ENCODE measurements around the gene CXCL8.

Gene CXCL8

DNA sequence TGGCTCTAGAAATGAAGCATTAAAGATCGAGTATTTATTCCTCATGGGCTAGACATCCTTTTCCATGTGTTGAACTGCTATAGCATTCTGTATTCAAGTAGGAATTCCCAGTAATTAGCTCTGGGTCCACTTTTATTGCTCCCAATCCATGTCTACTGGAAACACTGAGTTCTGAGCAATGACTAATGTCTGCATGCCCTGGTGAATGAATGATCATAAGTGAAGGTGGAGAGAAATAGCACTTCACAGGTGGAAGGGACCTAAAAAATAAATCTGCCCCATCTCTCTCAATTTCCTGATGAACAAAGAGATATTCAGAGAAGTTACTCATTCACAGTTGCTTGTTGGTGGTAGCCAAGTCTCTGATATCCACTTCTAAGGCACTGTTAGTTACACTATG lies 34.6 kb upstream of the CXCL8 start:
- Histone ChIP-seq H3K4me2 (ENCODE audit: insufficient read depth, low read length, poor library complexity, severe bottlenecking) (no peak overlapping the region), H4K8ac (ENCODE audit: low read depth, low read length) (no peak overlapping the region), H3K36me3 (replicated peaks in 1 of 2; ENCODE audit: control insufficient read depth in 2 of 2, insufficient read depth in 2 of 2, low read length in 2 of 2) (no peaks in the 10 kb centered on the region), H2BK5ac (ENCODE audit: low read length) (no peak overlapping the region), H3K9me3 (replicated peaks in 1 of 2; ENCODE audit: control insufficient read depth in 2 of 2, insufficient read depth in 1 of 2, low read depth in 1 of 2, low read length in 2 of 2) (no peaks in the 10 kb centered on the region), H3K14ac (ENCODE audit: low read length) (no peak overlapping the region), H2BK12ac (ENCODE audit: low read length) (no peak overlapping the region), H3K27me3 (ENCODE audit: control insufficient read depth in 3 of 3, insufficient read depth in 3 of 3, low read depth in 1 of 3, low read length in 3 of 3) (no peaks in the 10 kb centered on the region), H3K27ac (replicated peaks; ENCODE audit: low read length) (no peak overlapping the region), H3K4me1 (ENCODE audit: control insufficient read depth in 2 of 2, insufficient read depth in 1 of 2, low read depth in 1 of 2, low read length in 2 of 2) (peaks cover 0 to 10% of the 10 kb centered on the region in 2 donors), H2BK120ac (ENCODE audit: low read depth, low read length) (no peak overlapping the region), H3K79me1 (ENCODE audit: low read depth, low read length) (no peaks in the 10 kb centered on the region), H4K91ac (ENCODE audit: low read depth, low read length, poor library complexity) (no peak overlapping the region), H3K4me3 (ENCODE audit: low read length in 2 of 2) (no peak overlapping the region), H3K9ac (ENCODE audit: low read depth, low read length, poor library complexity) (no peak overlapping the region), H3K4ac (ENCODE audit: low read length) (no peak overlapping the region), H2AK5ac (ENCODE audit: low read depth, low read length) (no peak overlapping the region), H2BK15ac (ENCODE audit: low read length) (no peak overlapping the region), H3K18ac (ENCODE audit: low read length) (no peak overlapping the region), H2AFZ (ENCODE audit: low read length) (no peak overlapping the region), H3K23ac (ENCODE audit: low read depth, low read length, poor library complexity) (no peak overlapping the region)
- no peak for DNase-seq (ENCODE audit: low spot score)
- WGBS, 2 donors (ENCODE audit: extremely low coverage in 2 of 2, insufficient read length in 2 of 2, insufficient replicate concordance in 1 of 2): no CpG with 5 or more reads among the region's 1 CpG

DNA sequence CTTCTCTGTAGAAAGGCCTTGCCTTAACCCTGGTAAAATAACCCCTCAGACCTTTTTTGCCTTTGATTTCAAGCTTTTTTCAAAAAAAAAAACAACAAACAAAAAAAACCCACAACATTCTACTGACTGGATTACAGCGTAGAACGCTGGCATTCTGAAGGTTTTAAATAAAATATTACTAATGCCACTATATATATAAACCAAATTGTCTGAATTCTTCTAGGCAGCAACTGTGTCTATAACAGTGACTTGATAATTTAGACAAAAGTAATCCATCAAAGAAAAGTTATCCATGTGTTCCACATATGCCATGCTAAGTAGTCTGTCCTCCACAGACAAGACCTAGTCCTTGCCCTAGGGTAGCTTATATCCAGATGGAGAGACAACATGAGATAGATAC lies 33.6 kb upstream of the CXCL8 start:
- Histone ChIP-seq H3K79me1 (ENCODE audit: low read depth, low read length) (no peaks in the 10 kb centered on the region), H4K8ac (ENCODE audit: low read depth, low read length) (no peak overlapping the region), H2AK5ac (ENCODE audit: low read depth, low read length) (no peak overlapping the region), H3K27ac (replicated peaks; ENCODE audit: low read length) (no peak overlapping the region), H3K18ac (ENCODE audit: low read length) (no peak overlapping the region), H3K4me3 (ENCODE audit: low read length in 2 of 2) (no peak overlapping the region), H2BK15ac (ENCODE audit: low read length) (no peak overlapping the region), H3K9ac (ENCODE audit: low read depth, low read length, poor library complexity) (no peak overlapping the region), H3K27me3 (ENCODE audit: control insufficient read depth in 3 of 3, insufficient read depth in 3 of 3, low read depth in 1 of 3, low read length in 3 of 3) (no peaks in the 10 kb centered on the region), H3K23ac (ENCODE audit: low read depth, low read length, poor library complexity) (no peak overlapping the region), H3K4me1 (ENCODE audit: control insufficient read depth in 2 of 2, insufficient read depth in 1 of 2, low read depth in 1 of 2, low read length in 2 of 2) (peaks cover 0 to 10% of the 10 kb centered on the region in 2 donors), H3K14ac (ENCODE audit: low read length) (no peak overlapping the region), H2BK12ac (ENCODE audit: low read length) (no peak overlapping the region), H2BK5ac (ENCODE audit: low read length) (no peak overlapping the region), H4K91ac (ENCODE audit: low read depth, low read length, poor library complexity) (no peak overlapping the region), H3K36me3 (replicated peaks in 1 of 2; ENCODE audit: control insufficient read depth in 2 of 2, insufficient read depth in 2 of 2, low read length in 2 of 2) (no peaks in the 10 kb centered on the region), H2AFZ (ENCODE audit: low read length) (no peak overlapping the region), H2BK120ac (ENCODE audit: low read depth, low read length) (no peak overlapping the region), H3K4ac (ENCODE audit: low read length) (no peak overlapping the region), H3K9me3 (replicated peaks in 1 of 2; ENCODE audit: control insufficient read depth in 2 of 2, insufficient read depth in 1 of 2, low read depth in 1 of 2, low read length in 2 of 2) (no peaks in the 10 kb centered on the region), H3K4me2 (ENCODE audit: insufficient read depth, low read length, poor library complexity, severe bottlenecking) (no peak overlapping the region)
- no peak for DNase-seq (ENCODE audit: low spot score)
- no CpG with 5 or more reads among the region's 2 CpGs for WGBS, 2 donors (ENCODE audit: extremely low coverage in 2 of 2, insufficient read length in 2 of 2, insufficient replicate concordance in 1 of 2)

DNA sequence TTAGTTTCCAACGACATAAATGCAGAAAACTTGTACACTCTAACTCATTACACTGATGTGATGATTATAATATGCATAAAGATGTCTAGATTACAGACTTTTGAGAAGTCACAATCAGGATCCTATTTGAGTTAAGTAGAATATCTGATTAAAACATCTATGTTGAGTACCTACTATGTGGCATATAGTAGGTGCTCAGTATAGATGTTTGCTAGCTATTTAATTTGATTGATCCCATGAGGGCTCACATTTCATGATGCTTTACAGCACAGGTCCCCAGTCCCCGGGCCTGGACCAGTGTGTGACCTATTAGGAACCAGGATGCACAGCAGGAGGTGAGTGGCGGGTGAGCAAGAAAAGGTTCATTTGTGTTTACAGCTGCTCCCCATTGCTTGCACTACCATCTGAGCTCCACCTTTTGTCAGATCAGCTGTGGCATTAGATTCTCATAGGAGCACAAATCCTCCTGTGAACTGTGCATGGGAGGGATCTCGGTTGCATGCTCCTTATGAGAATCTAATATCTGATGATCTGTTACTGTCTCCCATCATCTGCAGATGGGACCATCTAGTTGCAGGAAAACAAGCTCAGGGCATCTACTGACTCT lies 33.0 kb upstream of the CXCL8 start:
- no peak overlapping the region for H2BK12ac ChIP-seq (ENCODE audit: low read length)
- no peak overlapping the region for H3K4me2 ChIP-seq (ENCODE audit: insufficient read depth, low read length, poor library complexity, severe bottlenecking)
- no peak overlapping the region for H4K8ac ChIP-seq (ENCODE audit: low read depth, low read length)
- DNase-seq (ENCODE audit: low spot score): no peak
- no peaks in the 10 kb centered on the region for H3K36me3 ChIP-seq (replicated peaks in 1 of 2; ENCODE audit: control insufficient read depth in 2 of 2, insufficient read depth in 2 of 2, low read length in 2 of 2)
- H4K91ac ChIP-seq (ENCODE audit: low read depth, low read length, poor library complexity): no peak overlapping the region
- no peak overlapping the region for H3K4me3 ChIP-seq (ENCODE audit: low read length in 2 of 2)
- H3K18ac ChIP-seq (ENCODE audit: low read length): no peak overlapping the region
- H3K4me1 ChIP-seq (ENCODE audit: control insufficient read depth in 2 of 2, insufficient read depth in 1 of 2, low read depth in 1 of 2, low read length in 2 of 2): peaks cover 0 to 10% of the 10 kb centered on the region in 2 donors
- no peak overlapping the region for H2BK5ac ChIP-seq (ENCODE audit: low read length)
- no peak overlapping the region for H3K14ac ChIP-seq (ENCODE audit: low read length)
- no peak overlapping the region for H3K23ac ChIP-seq (ENCODE audit: low read depth, low read length, poor library complexity)
- no peak overlapping the region for H3K27ac ChIP-seq (replicated peaks; ENCODE audit: low read length)
- no peak overlapping the region for H2AFZ ChIP-seq (ENCODE audit: low read length)
- no peaks in the 10 kb centered on the region for H3K27me3 ChIP-seq (ENCODE audit: control insufficient read depth in 3 of 3, insufficient read depth in 3 of 3, low read depth in 1 of 3, low read length in 3 of 3)
- H3K4ac ChIP-seq (ENCODE audit: low read length): no peak overlapping the region
- no CpG with 5 or more reads among the region's 4 CpGs for WGBS, 2 donors (ENCODE audit: extremely low coverage in 2 of 2, insufficient read length in 2 of 2, insufficient replicate concordance in 1 of 2)
- no peak overlapping the region for H2BK120ac ChIP-seq (ENCODE audit: low read depth, low read length)
- H2AK5ac ChIP-seq (ENCODE audit: low read depth, low read length): no peak overlapping the region
- no peaks in the 10 kb centered on the region for H3K9me3 ChIP-seq (replicated peaks in 1 of 2; ENCODE audit: control insufficient read depth in 2 of 2, insufficient read depth in 1 of 2, low read depth in 1 of 2, low read length in 2 of 2)
- H3K9ac ChIP-seq (ENCODE audit: low read depth, low read length, poor library complexity): no peak overlapping the region
- no peaks in the 10 kb centered on the region for H3K79me1 ChIP-seq (ENCODE audit: low read depth, low read length)
- H2BK15ac ChIP-seq (ENCODE audit: low read length): no peak overlapping the region

DNA sequence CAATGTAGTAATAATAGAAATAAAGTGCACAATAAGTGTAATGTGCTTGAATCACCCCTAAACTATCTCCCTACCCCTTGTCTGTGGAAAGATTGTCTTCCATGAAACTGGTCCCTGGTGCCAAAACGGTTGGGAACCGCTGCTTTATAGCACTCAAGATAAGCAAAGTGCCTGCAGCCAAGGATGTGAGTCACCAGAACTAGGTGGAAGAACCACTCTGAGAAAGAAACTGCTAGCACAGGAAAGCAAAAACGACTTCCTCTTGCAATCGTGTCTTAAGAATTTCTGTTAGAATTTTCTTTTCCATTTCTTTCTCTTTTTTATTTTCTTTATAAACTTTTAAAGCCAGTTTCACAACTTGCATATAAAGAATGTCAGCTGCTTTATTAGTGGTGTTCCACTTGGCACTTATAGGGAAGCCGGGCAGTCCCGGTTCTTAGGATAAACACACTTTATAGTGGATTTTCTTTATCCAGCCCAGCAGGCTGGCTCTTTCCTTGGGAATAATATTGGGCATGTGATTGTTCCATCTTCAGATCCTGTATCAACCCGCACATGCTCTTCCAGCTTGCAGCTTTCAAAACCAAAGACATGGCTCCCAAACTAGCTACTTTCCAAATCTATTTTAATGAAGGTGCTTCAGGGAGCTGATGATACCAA lies 32.3 kb upstream of the CXCL8 start:
- no peak overlapping the region for H3K27ac ChIP-seq (replicated peaks; ENCODE audit: low read length)
- H3K4me1 ChIP-seq (ENCODE audit: control insufficient read depth in 2 of 2, insufficient read depth in 1 of 2, low read depth in 1 of 2, low read length in 2 of 2): peaks cover 0 to 10% of the 10 kb centered on the region in 2 donors

More for the DNA sequence above, 32.3 kb upstream of the CXCL8 start:
- 100% methylated on average over 1 of the region's 7 CpGs; no CpG with 5 or more reads in 1 of the 2 donors for WGBS, 2 donors (ENCODE audit: extremely low coverage in 2 of 2, insufficient read length in 2 of 2, insufficient replicate concordance in 1 of 2)
- H2BK5ac ChIP-seq (ENCODE audit: low read length): no peak overlapping the region
- H2AFZ ChIP-seq (ENCODE audit: low read length): no peak overlapping the region
- H3K4ac ChIP-seq (ENCODE audit: low read length): no peak overlapping the region
- no peaks in the 10 kb centered on the region for H3K27me3 ChIP-seq (ENCODE audit: control insufficient read depth in 3 of 3, insufficient read depth in 3 of 3, low read depth in 1 of 3, low read length in 3 of 3)
- H4K91ac ChIP-seq (ENCODE audit: low read depth, low read length, poor library complexity): no peak overlapping the region
- no peak overlapping the region for H2BK120ac ChIP-seq (ENCODE audit: low read depth, low read length)
- H4K8ac ChIP-seq (ENCODE audit: low read depth, low read length): no peak overlapping the region
- H3K18ac ChIP-seq (ENCODE audit: low read length): no peak overlapping the region
- no peak for DNase-seq (ENCODE audit: low spot score)
- no peak overlapping the region for H3K14ac ChIP-seq (ENCODE audit: low read length)
- no peaks in the 10 kb centered on the region for H3K79me1 ChIP-seq (ENCODE audit: low read depth, low read length)
- no peaks in the 10 kb centered on the region for H3K36me3 ChIP-seq (replicated peaks in 1 of 2; ENCODE audit: control insufficient read depth in 2 of 2, insufficient read depth in 2 of 2, low read length in 2 of 2)
- no peak overlapping the region for H2AK5ac ChIP-seq (ENCODE audit: low read depth, low read length)
- no peak overlapping the region for H3K23ac ChIP-seq (ENCODE audit: low read depth, low read length, poor library complexity)
- no peak overlapping the region for H3K4me2 ChIP-seq (ENCODE audit: insufficient read depth, low read length, poor library complexity, severe bottlenecking)
- no peak overlapping the region for H2BK12ac ChIP-seq (ENCODE audit: low read length)
- no peak overlapping the region for H2BK15ac ChIP-seq (ENCODE audit: low read length)
- H3K4me3 ChIP-seq (ENCODE audit: low read length in 2 of 2): no peak overlapping the region
- H3K9ac ChIP-seq (ENCODE audit: low read depth, low read length, poor library complexity): no peak overlapping the region
- no peaks in the 10 kb centered on the region for H3K9me3 ChIP-seq (replicated peaks in 1 of 2; ENCODE audit: control insufficient read depth in 2 of 2, insufficient read depth in 1 of 2, low read depth in 1 of 2, low read length in 2 of 2)
